ENCODE results near the gene HJV.

Gene HJV

GRCh38 chr1:146019231-146020057 lies 2.1 kb downstream of the HJV start:
- TF ChIP-seq CTCF (IDR thresholded peaks at IDR 0.05; ENCODE audit: extremely low read depth, insufficient read depth, missing control alignments): no peak
- in situ Hi-C loops (cut with MboI; ENCODE audit: low pct_unique_long_range_greater_than_20kb, low sequenced_read_pairs, unreplicated experiment): loop anchor here (25.0 kb wide), 1 partner anchor 132 kb away; the partner anchor contains the start of gene ANKRD35
- peak; percentile 30 for DNase-seq (ENCODE audit: low spot score)

- in situ Hi-C loops (cut with MboI; ENCODE audit: low pct_unique_long_range_greater_than_20kb, low sequenced_read_pairs, unreplicated experiment): loop anchor here (25.0 kb wide), 1 partner anchor 130 kb away; the partner anchor contains the start of gene ANKRD35
- no peak for DNase-seq (ENCODE audit: low spot score)
- no peak for TF ChIP-seq CTCF (IDR thresholded peaks at IDR 0.05; ENCODE audit: extremely low read depth, insufficient read depth, missing control alignments)
These were observed 4.6 kb downstream of the HJV start for GRCh38 chr1:146016891-146017290.

- in situ Hi-C loops (cut with MboI; ENCODE audit: low pct_unique_long_range_greater_than_20kb, low sequenced_read_pairs, unreplicated experiment): loop anchor here (5.0 to 25.0 kb wide), 2 partner anchors 41 to 126 kb away; partner anchors contain the start of gene ANKRD35
- TF ChIP-seq CTCF (IDR thresholded peaks at IDR 0.05; ENCODE audit: extremely low read depth, insufficient read depth, missing control alignments): no peak
These were observed 8.0 kb downstream of the HJV start for GRCh38 chr1:146013559-146013922.

GRCh38 chr1:146012703-146013558 lies 8.6 kb downstream of the HJV start:
- peak; percentile 84 for TF ChIP-seq CTCF (IDR thresholded peaks at IDR 0.05; ENCODE audit: extremely low read depth, insufficient read depth, missing control alignments)
- in situ Hi-C loops (cut with MboI; ENCODE audit: low pct_unique_long_range_greater_than_20kb, low sequenced_read_pairs, unreplicated experiment): loop anchor here (5.0 to 25.0 kb wide), 2 partner anchors 41 to 126 kb away; partner anchors contain the start of gene ANKRD35
- DNase-seq (ENCODE audit: low spot score): peak; percentile 71

More at GRCh38 chr1:146013559-146013922, 8.0 kb downstream of the HJV start:
- DNase-seq (ENCODE audit: low spot score): no peak

GRCh38 chr1:146010126-146010738 lies 11.3 kb downstream of the HJV start:
- in situ Hi-C loops (cut with MboI; ENCODE audit: low pct_unique_long_range_greater_than_20kb, low sequenced_read_pairs, unreplicated experiment): loop anchor here (5.0 to 25.0 kb wide), 2 partner anchors 38 to 123 kb away; partner anchors contain the start of gene ANKRD35
- DNase-seq (ENCODE audit: low spot score): no peak
- TF ChIP-seq CTCF (IDR thresholded peaks at IDR 0.05; ENCODE audit: extremely low read depth, insufficient read depth, missing control alignments): no peak
